ENCODE measurements around the gene MAP3K20. TPM values are rescaled to one million over a fixed set of nuclear protein-coding genes. Genes with fewer than 3 reads are reported as not detected.
"Not testable (repeated sequence)": the region's sequence is repeated elsewhere in the genome, so short reads cannot be mapped to it uniquely, and the experiment has no call there.

The MAP3K20 gene
- total and polyA plus RNA-seq, 2 donors, result 11.2 to 15.1 TPM

- Histone ChIP-seq H3K4me1 (ENCODE audit: control insufficient read depth in 2 of 2, insufficient read depth in 2 of 2, low read length in 2 of 2) (no peaks in the 10 kb centered on the region), H3K9me3 (ENCODE audit: control insufficient read depth in 2 of 2, insufficient read depth in 1 of 2, low read length in 1 of 2) (no peaks in the 10 kb centered on the region), H3K27me3 (ENCODE audit: control insufficient read depth in 2 of 2, insufficient read depth in 1 of 2, low read length in 1 of 2) (no peaks in the 10 kb centered on the region), H3K27ac (ENCODE audit: low read depth in 1 of 2, low read length in 1 of 2) (no peak overlapping the region), H3K4me3 (ENCODE audit: low read length in 2 of 2) (no peak overlapping the region), H3K36me3 (ENCODE audit: control insufficient read depth in 2 of 2, insufficient read depth in 2 of 2, low read length in 1 of 2) (peaks cover 0 to 4% of the 10 kb centered on the region in 2 donors)
- DNase-seq (ENCODE audit: low read depth in 6 of 9, low spot score in 9 of 9), result no peak
- 98% methylated on average over 3 of the region's 3 CpGs for WGBS
Measured at GRCh38 chr2:173157676-173158293, 82.1 kb downstream of the MAP3K20 start.

- no peaks in the 10 kb centered on the region for H3K9me3 ChIP-seq (ENCODE audit: control insufficient read depth in 2 of 2, insufficient read depth in 1 of 2, low read length in 1 of 2)
- H3K4me1 ChIP-seq (ENCODE audit: control insufficient read depth in 2 of 2, insufficient read depth in 2 of 2, low read length in 2 of 2), result no peaks in the 10 kb centered on the region
- WGBS, result 86% methylated on average over 1 of the region's 1 CpG
- H3K27me3 ChIP-seq (ENCODE audit: control insufficient read depth in 2 of 2, insufficient read depth in 1 of 2, low read length in 1 of 2), result no peaks in the 10 kb centered on the region
- no peak overlapping the region for H3K27ac ChIP-seq (ENCODE audit: low read depth in 1 of 2, low read length in 1 of 2)
- no peak overlapping the region for H3K4me3 ChIP-seq (ENCODE audit: low read length in 2 of 2)
- peaks cover 0 to 4% of the 10 kb centered on the region in 2 donors for H3K36me3 ChIP-seq (ENCODE audit: control insufficient read depth in 2 of 2, insufficient read depth in 2 of 2, low read length in 1 of 2)
- DNase-seq (ENCODE audit: low read depth in 6 of 9, low spot score in 9 of 9), result no peak
Measured at GRCh38 chr2:173159791-173160463, 84.3 kb downstream of the MAP3K20 start.

- H3K27ac ChIP-seq (ENCODE audit: low read depth in 1 of 2, low read length in 1 of 2), result no peak overlapping the region
- no peaks in the 10 kb centered on the region for H3K4me1 ChIP-seq (ENCODE audit: control insufficient read depth in 2 of 2, insufficient read depth in 2 of 2, low read length in 2 of 2)
- H3K4me3 ChIP-seq (ENCODE audit: low read length in 2 of 2), result no peak overlapping the region
- DNase-seq (ENCODE audit: low read depth in 6 of 9, low spot score in 9 of 9), result no peak
- H3K27me3 ChIP-seq (ENCODE audit: control insufficient read depth in 2 of 2, insufficient read depth in 1 of 2, low read length in 1 of 2), result no peaks in the 10 kb centered on the region
- 97% methylated on average over 4 of the region's 4 CpGs for WGBS
- H3K36me3 ChIP-seq (ENCODE audit: control insufficient read depth in 2 of 2, insufficient read depth in 2 of 2, low read length in 1 of 2), result peaks cover 0 to 4% of the 10 kb centered on the region in 2 donors
- H3K9me3 ChIP-seq (ENCODE audit: control insufficient read depth in 2 of 2, insufficient read depth in 1 of 2, low read length in 1 of 2), result no peaks in the 10 kb centered on the region
Measured at GRCh38 chr2:173160618-173161017, 85.0 kb downstream of the MAP3K20 start.

- H3K4me1 ChIP-seq (ENCODE audit: control insufficient read depth in 2 of 2, insufficient read depth in 2 of 2, low read length in 2 of 2), result no peaks in the 10 kb centered on the region
- no peak overlapping the region for H3K4me3 ChIP-seq (ENCODE audit: low read length in 2 of 2)
- H3K9me3 ChIP-seq (ENCODE audit: control insufficient read depth in 2 of 2, insufficient read depth in 1 of 2, low read length in 1 of 2), result no peaks in the 10 kb centered on the region
- DNase-seq (ENCODE audit: low read depth in 6 of 9, low spot score in 9 of 9), result no peak
- WGBS, result 99% methylated on average over 4 of the region's 4 CpGs
- H3K36me3 ChIP-seq (ENCODE audit: control insufficient read depth in 2 of 2, insufficient read depth in 2 of 2, low read length in 1 of 2), result peaks cover 0 to 4% of the 10 kb centered on the region in 2 donors
- no peak overlapping the region for H3K27ac ChIP-seq (ENCODE audit: low read depth in 1 of 2, low read length in 1 of 2)
- H3K27me3 ChIP-seq (ENCODE audit: control insufficient read depth in 2 of 2, insufficient read depth in 1 of 2, low read length in 1 of 2), result no peaks in the 10 kb centered on the region
Measured at GRCh38 chr2:173161040-173161439, 85.4 kb downstream of the MAP3K20 start.

GRCh38 chr2:173161507-173161906 is 85.9 kb downstream of the MAP3K20 start:
- no peak overlapping the region for H3K27ac ChIP-seq (ENCODE audit: low read depth in 1 of 2, low read length in 1 of 2)
- H3K36me3 ChIP-seq (ENCODE audit: control insufficient read depth in 2 of 2, insufficient read depth in 2 of 2, low read length in 1 of 2), result no peaks in the 10 kb centered on the region

GRCh38 chr2:173163357-173163756 is 87.7 kb downstream of the MAP3K20 start:
- H3K4me1 ChIP-seq (ENCODE audit: control insufficient read depth in 2 of 2, insufficient read depth in 2 of 2, low read length in 2 of 2); H3K27ac ChIP-seq (ENCODE audit: low read depth in 1 of 2, low read length in 1 of 2); DNase-seq (ENCODE audit: low read depth in 6 of 9, low spot score in 9 of 9); H3K27me3 ChIP-seq (ENCODE audit: control insufficient read depth in 2 of 2, insufficient read depth in 1 of 2, low read length in 1 of 2); H3K36me3 ChIP-seq (ENCODE audit: control insufficient read depth in 2 of 2, insufficient read depth in 2 of 2, low read length in 1 of 2); H3K9me3 ChIP-seq (ENCODE audit: control insufficient read depth in 2 of 2, insufficient read depth in 1 of 2, low read length in 1 of 2); H3K4me3 ChIP-seq (ENCODE audit: low read length in 2 of 2): not testable (repeated sequence)
- WGBS, result 99% methylated on average over 1 of the region's 1 CpG

More at GRCh38 chr2:173161507-173161906, 85.9 kb downstream of the MAP3K20 start:
- H3K9me3 ChIP-seq (ENCODE audit: control insufficient read depth in 2 of 2, insufficient read depth in 1 of 2, low read length in 1 of 2), result no peaks in the 10 kb centered on the region
- 97% methylated on average over 6 of the region's 6 CpGs for WGBS
- no peak overlapping the region for H3K4me3 ChIP-seq (ENCODE audit: low read length in 2 of 2)
- H3K4me1 ChIP-seq (ENCODE audit: control insufficient read depth in 2 of 2, insufficient read depth in 2 of 2, low read length in 2 of 2), result no peaks in the 10 kb centered on the region
- H3K27me3 ChIP-seq (ENCODE audit: control insufficient read depth in 2 of 2, insufficient read depth in 1 of 2, low read length in 1 of 2), result no peaks in the 10 kb centered on the region
- DNase-seq (ENCODE audit: low read depth in 6 of 9, low spot score in 9 of 9), result no peak

GRCh38 chr2:173164396-173164795 is 88.8 kb downstream of the MAP3K20 start:
- Histone ChIP-seq H3K27me3 (ENCODE audit: control insufficient read depth in 2 of 2, insufficient read depth in 1 of 2, low read length in 1 of 2) (no peaks in the 10 kb centered on the region), H3K9me3 (ENCODE audit: control insufficient read depth in 2 of 2, insufficient read depth in 1 of 2, low read length in 1 of 2) (no peaks in the 10 kb centered on the region), H3K4me3 (ENCODE audit: low read length in 2 of 2) (no peak overlapping the region), H3K4me1 (ENCODE audit: control insufficient read depth in 2 of 2, insufficient read depth in 2 of 2, low read length in 2 of 2) (no peaks in the 10 kb centered on the region), H3K27ac (ENCODE audit: low read depth in 1 of 2, low read length in 1 of 2) (no peak overlapping the region), H3K36me3 (ENCODE audit: control insufficient read depth in 2 of 2, insufficient read depth in 2 of 2, low read length in 1 of 2) (no peaks in the 10 kb centered on the region)
- 98% methylated on average over 1 of the region's 1 CpG for whole genome bisulfite sequencing
- DNase-seq (ENCODE audit: low read depth in 6 of 9, low spot score in 9 of 9), result no peak

- WGBS, result 97% methylated on average over 5 of the region's 5 CpGs
- no peaks in the 10 kb centered on the region for H3K9me3 ChIP-seq (ENCODE audit: control insufficient read depth in 2 of 2, insufficient read depth in 1 of 2, low read length in 1 of 2)
- H3K4me3 ChIP-seq (ENCODE audit: low read length in 2 of 2), result no peak overlapping the region
- no peak for DNase-seq (ENCODE audit: low read depth in 6 of 9, low spot score in 9 of 9)
- no peaks in the 10 kb centered on the region for H3K36me3 ChIP-seq (ENCODE audit: control insufficient read depth in 2 of 2, insufficient read depth in 2 of 2, low read length in 1 of 2)
- no peaks in the 10 kb centered on the region for H3K4me1 ChIP-seq (ENCODE audit: control insufficient read depth in 2 of 2, insufficient read depth in 2 of 2, low read length in 2 of 2)
- no peaks in the 10 kb centered on the region for H3K27me3 ChIP-seq (ENCODE audit: control insufficient read depth in 2 of 2, insufficient read depth in 1 of 2, low read length in 1 of 2)
- H3K27ac ChIP-seq (ENCODE audit: low read depth in 1 of 2, low read length in 1 of 2), result no peak overlapping the region
Measured at GRCh38 chr2:173165443-173166238, 90.0 kb downstream of the MAP3K20 start.

GRCh38 chr2:173171321-173171720 is 95.7 kb downstream of the MAP3K20 start:
- WGBS, result 96% methylated on average over 1 of the region's 1 CpG
- no peak overlapping the region for H3K4me3 ChIP-seq (ENCODE audit: low read length in 2 of 2)
- no peak overlapping the region for H3K27ac ChIP-seq (ENCODE audit: low read depth in 1 of 2, low read length in 1 of 2)
- no peaks in the 10 kb centered on the region for H3K4me1 ChIP-seq (ENCODE audit: control insufficient read depth in 2 of 2, insufficient read depth in 2 of 2, low read length in 2 of 2)
- no peaks in the 10 kb centered on the region for H3K9me3 ChIP-seq (ENCODE audit: control insufficient read depth in 2 of 2, insufficient read depth in 1 of 2, low read length in 1 of 2)
- no peaks in the 10 kb centered on the region for H3K36me3 ChIP-seq (ENCODE audit: control insufficient read depth in 2 of 2, insufficient read depth in 2 of 2, low read length in 1 of 2)
- H3K27me3 ChIP-seq (ENCODE audit: control insufficient read depth in 2 of 2, insufficient read depth in 1 of 2, low read length in 1 of 2), result no peaks in the 10 kb centered on the region
- no peak for DNase-seq (ENCODE audit: low read depth in 6 of 9, low spot score in 9 of 9)

Data from thymus (tissue), 11 donors.